SK-N-SH (cell line): ENCODE data around the gene SYNJ2. TPM values are rescaled to one million over a fixed set of nuclear protein-coding genes. Genes with fewer than 3 reads are reported as not detected.

Experiments
- CTCF ChIA-PET: fragments of 300-600, 350-600 bp; formaldehyde crosslinking; extraction: SDS; loops from one replicate; lab custom pipeline; 2021; lab: Yijun Ruan, JAX
- POLR2A ChIA-PET: fragments of 350-600 bp; sonication (Branson Sonifier 250); formaldehyde crosslinking; extraction: SDS; loops from one replicate; lab custom pipeline; 2020; ENCODE audit warnings: antibody characterized with exemption, inconsistent platforms; lab: Yijun Ruan, JAX
- DNase-seq: peaks from one replicate; pipeline ENCODE4 v3.0.0; 2012
- H2AFZ ChIP-seq: fragments of 200-600 bp; sonication (generic); 2 replicates; pipeline ENCODE4 v1.8.1; 2016; ENCODE audit warnings: antibody characterized with exemption, mild to moderate bottlenecking, low read depth
- H3F3A ChIP-seq: fragments of 200-600 bp; sonication (generic); replicated peaks from 2 replicates; pipeline ENCODE3; 2016; ENCODE audit warnings: antibody characterized with exemption, mild to moderate bottlenecking; ENCODE audit not compliant: insufficient read depth
- H3K27ac ChIP-seq, 2 experiments: fragments of 200-500 bp in 1 of 2; fragments of 200-600 bp in 1 of 2; sonication (Bioruptor generic) in 1 of 2; sonication (generic), shearing (Covaris generic) in 1 of 2; 2 replicates each; pipeline versions ENCODE4 v1.5.1 to v1.6.1; 2014 to 2016; ENCODE audit warnings: low read depth in 2 of 2, inconsistent platforms in 1 of 2, low read length in 1 of 2, mild to moderate bottlenecking in 1 of 2, mixed read lengths in 1 of 2
- H3K27me3 ChIP-seq: fragments of 200-600 bp; sonication (generic), shearing (Covaris generic); 2 replicates; pipeline ENCODE4 v1.6.1; 2016; ENCODE audit warnings: mixed run types; ENCODE audit not compliant: insufficient read depth
- H3K36me3 ChIP-seq, 2 experiments: fragments of 200-500 bp in 1 of 2; fragments of 200-600 bp in 1 of 2; sonication (Bioruptor generic) in 1 of 2; sonication (generic) in 1 of 2; replicated peaks in 1 of 2; 2 replicates each; pipeline versions ENCODE3 to v1.5.1; 2014 to 2016; ENCODE audit warnings: low read length in 1 of 2, mild to moderate bottlenecking in 1 of 2; ENCODE audit not compliant: insufficient read depth in 2 of 2, control insufficient read depth in 1 of 2
- H3K4me1 ChIP-seq, 2 experiments: fragments of 200-500 bp in 1 of 2; fragments of 200-600 bp in 1 of 2; sonication (Bioruptor generic) in 1 of 2; sonication (generic), shearing (Covaris generic) in 1 of 2; 2 replicates each; pipeline versions ENCODE4 v1.5.1 to v1.6.1; 2014 to 2016; ENCODE audit warnings: low read depth in 1 of 2, low read length in 1 of 2, mixed run types in 1 of 2; ENCODE audit not compliant: insufficient read depth in 2 of 2, control insufficient read depth in 1 of 2
- H3K4me2 ChIP-seq: fragments of 200-600 bp; sonication (generic), shearing (Covaris generic); 2 replicates; pipeline ENCODE4 v1.6.1; 2017; ENCODE audit warnings: mixed run types
- H3K4me3 ChIP-seq, 2 experiments: fragments of 200-500 bp in 1 of 2; fragments of 200-600 bp in 1 of 2; sonication (Bioruptor generic) in 1 of 2; sonication (generic), shearing (Covaris generic) in 1 of 2; 2 replicates each; pipeline versions ENCODE4 v1.5.1 to v1.8.1; 2014 to 2016; ENCODE audit warnings: low read depth in 2 of 2, inconsistent platforms in 1 of 2, low read length in 1 of 2, mild to moderate bottlenecking in 1 of 2, mixed read lengths in 1 of 2, moderate library complexity in 1 of 2
- H3K79me2 ChIP-seq: fragments of 200-600 bp; sonication (generic); 2 replicates; pipeline ENCODE4 v1.8.1; 2017; ENCODE audit warnings: mild to moderate bottlenecking; ENCODE audit not compliant: insufficient read depth
- H3K9ac ChIP-seq: fragments of 200-600 bp; sonication (generic); 2 replicates; pipeline ENCODE4 v1.6.1; 2017; ENCODE audit warnings: mixed run types
- H3K9me2 ChIP-seq: fragments of 200-600 bp; sonication (generic); 2 replicates; pipeline ENCODE4 v1.6.1; 2017; ENCODE audit warnings: mixed run types
- H3K9me3 ChIP-seq: fragments of 200-600 bp; sonication (generic); 2 replicates; pipeline ENCODE4 v1.6.1; 2017; ENCODE audit warnings: mixed run types, mild to moderate bottlenecking, moderate library complexity
- H4K20me1 ChIP-seq: fragments of 200-600 bp; sonication (generic); 2 replicates; pipeline ENCODE4 v1.6.1; 2017; ENCODE audit warnings: mild to moderate bottlenecking, mixed run types; ENCODE audit not compliant: insufficient read depth
- CTCF ChIP-seq: fragments of 200-600 bp; sonication (generic); IDR thresholded peaks from 2 replicates; pipeline ENCODE4 v1.6.1; 2017; ENCODE audit warnings: antibody characterized with exemption, mild to moderate bottlenecking, moderate library complexity
- ELF1 ChIP-seq: IDR thresholded peaks from 2 replicates; pipeline ENCODE4 v1.4.0; 2012
- FOXJ3 ChIP-seq: sonication (generic); formaldehyde crosslinking; IDR thresholded peaks from 2 replicates; pipeline ENCODE4 v1.5.1; 2020; ENCODE audit warnings: mild to moderate bottlenecking, missing genetic modification reagents
- MEF2A ChIP-seq: IDR thresholded peaks from 2 replicates; pipeline ENCODE4 v1.4.0; 2012; ENCODE audit warnings: low read depth, borderline replicate concordance
- MXI1 ChIP-seq: IDR thresholded peaks from 2 replicates; pipeline ENCODE4 v1.6.1; 2012; ENCODE audit warnings: mild to moderate bottlenecking, low read depth, low read length, improper control_type of control experiment
- NFIC ChIP-seq: IDR thresholded peaks from 2 replicates; pipeline ENCODE4 v1.4.0; 2012; ENCODE audit warnings: borderline replicate concordance
- PBX3 ChIP-seq: IDR thresholded peaks from 2 replicates; pipeline ENCODE4; 2012
- POLR2AphosphoS5 ChIP-seq: IDR thresholded peaks from 2 replicates; pipeline ENCODE4 v1.6.1; 2012; ENCODE audit warnings: low read depth, low read length
- TEAD4 ChIP-seq: IDR thresholded peaks from 2 replicates; pipeline ENCODE4 v1.4.0; 2012; ENCODE audit warnings: mild to moderate bottlenecking, borderline replicate concordance; ENCODE audit not compliant: insufficient read depth
- USF2 ChIP-seq: fragments of 150-350 bp; IDR thresholded peaks from 2 replicates; pipeline ENCODE4 v1.6.1; 2017; ENCODE audit warnings: antibody characterized with exemption, low read length, low read depth, borderline replicate concordance
- WGBS: methylation state at CpG from one replicate; pipeline ENCODE4 v1.1.6; 2017; ENCODE audit warnings: low lambda C conversion rate; 5-methylcytosine and 5-hydroxymethylcytosine counted together
- polyA plus RNA-seq, 3 experiments: library from polyadenylated mRNA; depleted of rRNA; stranded (reverse); fragments of >200 nt; gene quantifications; 2 replicates each; pipeline ENCODE4 v1.2.3, GENCODE V29; 2012

SYNJ2 gene
- polyA plus RNA-seq, 1 of the 3 experiments (the other 2 are of a cell fraction): 40.0 TPM

GRCh38 chr6:158006821-158007570, 25.3 kb downstream of the SYNJ2 start (continued):
- TF ChIP-seq PBX3 (no peak), USF2 (no peak)

GRCh38 chr6:158008864-158009113, 27.1 kb downstream of the SYNJ2 start:
- Histone ChIP-seq H3K27ac (peak overlapping the region; percentile 85 to 88), H3K9me2 (no peaks in the 10 kb centered on the region), H2AFZ (no peak overlapping the region), H3K4me3 (no peak overlapping the region), H3K4me2 (peak overlapping the region; percentile 55), H3F3A (peaks cover 19% of the 10 kb centered on the region), H3K79me2 (peaks cover 99% of the 10 kb centered on the region), H3K36me3 (no peaks in the 10 kb centered on the region), H3K9me3 (no peaks in the 10 kb centered on the region), H3K27me3 (no peaks in the 10 kb centered on the region), H3K4me1 (peaks cover 23 to 31% of the 10 kb centered on the region in 2 experiments; a peak in 3 of 4 replicates)
- WGBS: 98% methylated on average over 6 of the region's 6 CpGs
- DNase-seq: no peak
- POLR2A ChIA-PET: no interaction called here
- TF ChIP-seq POLR2AphosphoS5: no peak
- TF ChIP-seq CTCF: no peak
- TF ChIP-seq PBX3: no peak
- TF ChIP-seq NFIC: no peak
- TF ChIP-seq ELF1: no peak
- TF ChIP-seq TEAD4: no peak
- no peak for TF ChIP-seq MEF2A
- TF ChIP-seq FOXJ3 (CRISPR knock-in tag): no peak
- TF ChIP-seq MXI1: no peak; the same call in 1 of the 2 replicates
- TF ChIP-seq, all 33 proteins: peak for 0
- Histone ChIP-seq H4K20me1 (no peaks in the 10 kb centered on the region), H3K9ac (no peak overlapping the region)
- CTCF ChIA-PET: interaction anchor here (0.8 to 2.8 kb wide), 2 partner anchors 18 to 63 kb away, joined by 3 to 11 read pairs; no protein-coding TSS in a partner anchor
